Glutamatergic neuron (in vitro differentiated cells): Measurements from ENCODE around the gene PPRC1. TPM values are rescaled to one million over a fixed set of nuclear protein-coding genes. Genes with fewer than 3 reads are reported as not detected.
"Not testable (repeated sequence)": the region's sequence is repeated elsewhere in the genome, so short reads cannot be mapped to it uniquely, and the experiment has no call there.

Experiments used
- DNase-seq: peaks from one replicate; pipeline ENCODE4 v3.0.0; 2022
- H3K27ac Mint-ChIP-seq: one replicate; pipeline ENCODE4 v1.8.0; 2020; ENCODE audit warnings: mild to moderate bottlenecking, mixed read lengths, inconsistent platforms; ENCODE audit not compliant: unreplicated experiment
- H3K27me3 Mint-ChIP-seq: one replicate; pipeline ENCODE4 v1.8.0; 2020; ENCODE audit warnings: mild to moderate bottlenecking, moderate library complexity, mixed read lengths, inconsistent platforms; ENCODE audit not compliant: unreplicated experiment
- H3K36me3 Mint-ChIP-seq: one replicate; pipeline ENCODE4 v1.8.0; 2020; ENCODE audit warnings: mild to moderate bottlenecking, mixed read lengths, inconsistent platforms; ENCODE audit not compliant: unreplicated experiment
- H3K4me1 Mint-ChIP-seq: one replicate; pipeline ENCODE4 v1.8.0; 2020; ENCODE audit warnings: mild to moderate bottlenecking, low read depth, mixed read lengths, inconsistent platforms; ENCODE audit not compliant: unreplicated experiment
- H3K4me3 Mint-ChIP-seq: one replicate; pipeline ENCODE4 v1.8.0; 2020; ENCODE audit warnings: mild to moderate bottlenecking, mixed read lengths, inconsistent platforms; ENCODE audit not compliant: unreplicated experiment
- H3K9me3 Mint-ChIP-seq: one replicate; pipeline ENCODE4 v1.8.0; 2020; ENCODE audit warnings: mild to moderate bottlenecking, moderate library complexity, mixed read lengths, inconsistent platforms; ENCODE audit not compliant: unreplicated experiment
- CTCF ChIP-seq: fragments of 200-600 bp; sonication (generic); IDR thresholded peaks from one replicate; pipeline ENCODE4 v1.5.0; 2021; ENCODE audit not compliant: partially characterized antibody, unreplicated experiment
- total RNA-seq: library from RNA; stranded (reverse); fragmentation: NEBNext Ultra II Directional; extraction: Animal tissue kit (Norgen Biotek cat#: 25700); gene quantifications from one replicate; pipeline ENCODE4 v1.2.1, GENCODE V29; 2021; ENCODE audit not compliant: unreplicated experiment

The PPRC1 gene
- total RNA-seq, 1 donor from 2014 or later, result 21.6 TPM

GRCh38 chr10:102188298-102188940 is 55.6 kb downstream of the PPRC1 start:
- no peak for DNase-seq
- TF ChIP-seq CTCF, result no peak
- Mint-ChIP-seq H3K4me3 (no peak overlapping the region), H3K36me3 (peaks cover 23% of the 10 kb centered on the region), H3K27ac (no peak overlapping the region), H3K27me3 (no peaks in the 10 kb centered on the region), H3K4me1 (no peaks in the 10 kb centered on the region), H3K9me3 (peaks cover 13% of the 10 kb centered on the region)

- peaks cover 21% of the 10 kb centered on the region for H3K36me3 Mint-ChIP-seq
- H3K27ac Mint-ChIP-seq, H3K4me3 Mint-ChIP-seq, H3K4me1 Mint-ChIP-seq, H3K27me3 Mint-ChIP-seq, DNase-seq: not testable (repeated sequence)
- H3K9me3 Mint-ChIP-seq, result peaks cover 13% of the 10 kb centered on the region
Observed at GRCh38 chr10:102188941-102189898, 56.4 kb downstream of the PPRC1 start.

DNA sequence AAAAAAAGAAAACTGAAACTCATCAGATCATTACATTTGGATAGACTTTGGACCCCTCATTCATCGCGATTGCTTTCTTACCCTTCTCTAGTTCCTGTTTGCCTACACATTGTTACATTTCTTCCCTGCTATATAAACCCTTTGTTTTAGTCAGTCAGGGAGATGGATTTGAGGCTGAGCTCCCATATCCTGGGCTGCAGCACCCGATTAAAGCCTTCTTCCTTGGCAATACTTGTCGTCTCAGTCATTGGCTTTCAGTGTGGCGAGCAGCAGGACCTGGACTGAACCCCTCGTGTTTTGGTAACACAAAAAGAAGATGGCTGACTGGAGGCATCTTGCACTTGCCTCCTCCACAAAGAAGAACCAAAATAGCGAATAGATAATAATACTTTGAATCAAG is 59.1 kb downstream of the PPRC1 start:
- Mint-ChIP-seq H3K9me3 (peaks cover 15% of the 10 kb centered on the region), H3K4me1 (no peaks in the 10 kb centered on the region), H3K4me3 (no peak overlapping the region), H3K27me3 (peaks cover 3% of the 10 kb centered on the region), H3K36me3 (peaks cover 9% of the 10 kb centered on the region), H3K27ac (no peak overlapping the region)
- TF ChIP-seq CTCF, result no peak
- no peak for DNase-seq

GRCh38 chr10:102195296-102195870 is 62.5 kb downstream of the PPRC1 start:
- TF ChIP-seq CTCF, result no peak
- Mint-ChIP-seq H3K27me3 (peaks cover 3% of the 10 kb centered on the region), H3K4me3 (no peak overlapping the region), H3K36me3 (peaks cover 16% of the 10 kb centered on the region), H3K27ac (no peak overlapping the region), H3K4me1 (no peaks in the 10 kb centered on the region), H3K9me3 (peaks cover 10% of the 10 kb centered on the region)
- no peak for DNase-seq

DNA sequence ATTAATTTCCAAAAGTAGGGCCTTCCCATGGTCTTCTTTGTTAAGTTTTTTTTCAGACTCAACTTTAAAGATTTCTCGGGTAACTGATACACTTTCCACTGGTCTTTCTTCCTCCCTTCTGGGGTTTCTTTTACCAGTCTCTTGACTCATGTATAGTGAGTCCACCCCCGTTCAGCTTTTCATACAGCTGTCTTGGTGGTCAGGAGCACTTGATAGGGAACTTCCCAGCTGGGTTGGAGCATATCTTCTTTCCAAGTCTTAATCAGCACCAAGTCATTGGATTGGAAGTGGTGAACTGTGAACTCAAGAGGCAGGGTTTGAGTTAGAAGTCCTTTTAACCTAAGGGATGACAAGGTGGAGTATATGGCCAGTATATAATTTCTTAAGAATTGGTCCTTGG is 64.1 kb downstream of the PPRC1 start:
- peaks cover 8% of the 10 kb centered on the region for H3K9me3 Mint-ChIP-seq
- no peaks in the 10 kb centered on the region for H3K4me1 Mint-ChIP-seq
- peaks cover 3% of the 10 kb centered on the region for H3K27me3 Mint-ChIP-seq
- no peak for DNase-seq
- no peak for TF ChIP-seq CTCF
- peaks cover 9% of the 10 kb centered on the region for H3K36me3 Mint-ChIP-seq
- H3K27ac Mint-ChIP-seq, result no peak overlapping the region
- no peak overlapping the region for H3K4me3 Mint-ChIP-seq
